Fibroblast of lung (primary cell): ENCODE measurements around the gene TSPYL2. TPM values are rescaled to one million over a fixed set of nuclear protein-coding genes. Genes with fewer than 3 reads are reported as not detected.

Experiments used
- DNase-seq, 2 donors: peaks; one replicate each; pipeline versions ENCODE4 v3.0.0 to v3.0.0-alpha.2; 2010; ENCODE audit warnings: low read depth in 2 of 2
- H2AFZ ChIP-seq: 2 replicates; pipeline ENCODE4 v1.5.1; 2012; ENCODE audit warnings: low read length, control low read depth, inconsistent platforms
- H3K27ac ChIP-seq: 2 replicates; pipeline ENCODE4 v1.5.1; 2011; ENCODE audit warnings: low read length, control low read depth; ENCODE audit not compliant: insufficient read depth
- H3K27me3 ChIP-seq: 2 replicates; pipeline ENCODE4 v1.5.1; 2011; ENCODE audit warnings: mild to moderate bottlenecking, low read length; ENCODE audit not compliant: control insufficient read depth, insufficient read depth
- H3K36me3 ChIP-seq: 2 replicates; pipeline ENCODE4 v1.5.1; 2011; ENCODE audit warnings: low read length; ENCODE audit not compliant: control insufficient read depth, insufficient read depth
- H3K4me1 ChIP-seq: 2 replicates; pipeline ENCODE4 v1.5.1; 2011; ENCODE audit warnings: low read length; ENCODE audit not compliant: control insufficient read depth, insufficient read depth; ENCODE audit errors: extremely low read depth
- H3K4me2 ChIP-seq: 2 replicates; pipeline ENCODE4 v1.5.1; 2011; ENCODE audit warnings: low read length, control low read depth; ENCODE audit not compliant: insufficient read depth; ENCODE audit errors: extremely low read depth
- H3K4me3 ChIP-seq, 4 experiments: fragments of 200-600 bp in 1 of 4; sonication (generic) in 1 of 4; replicated peaks in 1 of 4; 2 replicates each; pipeline ENCODE4 v1.5.1; 2011 to 2016; ENCODE audit warnings: low read length in 4 of 4, low read depth in 3 of 4, mild to moderate bottlenecking in 3 of 4, control low read depth in 2 of 4, inconsistent platforms in 1 of 4, mixed read lengths in 1 of 4; ENCODE audit not compliant: insufficient read depth in 1 of 4; ENCODE audit errors: control extremely low read depth in 1 of 4
- H3K79me2 ChIP-seq: 2 replicates; pipeline ENCODE4 v1.5.1; 2012; ENCODE audit warnings: mild to moderate bottlenecking, low read length, inconsistent platforms; ENCODE audit not compliant: control insufficient read depth, insufficient read depth
- H3K9ac ChIP-seq: 2 replicates; pipeline ENCODE4 v1.5.1; 2011; ENCODE audit warnings: mild to moderate bottlenecking, low read length, control low read depth; ENCODE audit not compliant: insufficient read depth
- H3K9me3 ChIP-seq: 2 replicates; pipeline ENCODE4 v1.5.1; 2012; ENCODE audit warnings: low read depth, low read length; ENCODE audit not compliant: control insufficient read depth, insufficient read depth
- H4K20me1 ChIP-seq: 2 replicates; pipeline ENCODE4 v1.5.1; 2011; ENCODE audit warnings: low read length; ENCODE audit not compliant: control insufficient read depth, insufficient read depth; ENCODE audit errors: extremely low read depth
- EZH2 ChIP-seq: IDR thresholded peaks from 2 replicates; pipeline ENCODE4 v1.5.1; 2012; ENCODE audit warnings: low read length, control low read depth, mild to moderate bottlenecking; ENCODE audit errors: missing control alignments
- polyA plus RNA-seq, 2 donors: library from polyadenylated mRNA; depleted of rRNA in 1 of 2; stranded (reverse) in 1 of 2; unstranded in 1 of 2; fragments of >200 nt; gene quantifications; 2 replicates each; pipeline ENCODE4 v1.2.1, GENCODE V29; 2011 to 2012; ENCODE audit warnings: missing spikeins in 1 of 2
- total RNA-seq: library from RNA; depleted of rRNA; stranded (reverse); fragments of >200 nt; gene quantifications from 2 replicates; pipeline ENCODE4 v1.2.1, GENCODE V29; 2014
- TF ChIP-seq, protein P1 (sequence below), 2 donors: IDR thresholded peaks in 1 of 2; conservative IDR thresholded peaks in 1 of 2; 1 replicate in 1 of 2; 2 replicates in 1 of 2; pipeline ENCODE4 v1.5.1; 2011 to 2012; ENCODE audit warnings: low read length in 2 of 2, control low read depth in 1 of 2, inconsistent platforms in 1 of 2, low read depth in 1 of 2, mild to moderate bottlenecking in 1 of 2

Gene TSPYL2
- total and polyA plus RNA-seq, 2 donors (not counting 1 experiment from before 2014, with no cell fraction given), result 10.2 to 21.0 TPM

DNA sequence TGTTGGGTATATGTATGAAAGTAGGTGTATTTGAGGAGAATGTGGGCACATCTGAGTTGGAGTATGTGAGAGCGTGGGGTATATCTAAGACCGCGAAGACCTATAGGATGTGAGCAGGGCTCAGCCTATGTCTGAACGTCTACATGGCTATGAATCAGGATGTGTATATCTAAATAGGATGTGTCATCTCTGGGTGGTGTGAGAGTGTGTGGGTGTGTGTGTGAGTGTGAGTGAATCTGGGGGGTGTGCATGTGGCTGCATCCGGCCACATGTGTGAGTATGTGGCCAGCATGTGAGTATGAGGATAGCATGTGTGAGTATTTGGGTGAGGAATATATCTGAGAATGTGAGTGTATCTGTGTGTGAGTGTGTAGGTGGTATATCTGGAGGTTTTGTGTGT, 25.9 kb upstream of the TSPYL2 start:
- no peaks in the 10 kb centered on the region for H3K4me1 ChIP-seq
- DNase-seq, result peak in 1 of 2 donors; percentile 20
- H2AFZ ChIP-seq, result no peak overlapping the region
- TF ChIP-seq EZH2, result no peak
- TF ChIP-seq, protein P1, sequence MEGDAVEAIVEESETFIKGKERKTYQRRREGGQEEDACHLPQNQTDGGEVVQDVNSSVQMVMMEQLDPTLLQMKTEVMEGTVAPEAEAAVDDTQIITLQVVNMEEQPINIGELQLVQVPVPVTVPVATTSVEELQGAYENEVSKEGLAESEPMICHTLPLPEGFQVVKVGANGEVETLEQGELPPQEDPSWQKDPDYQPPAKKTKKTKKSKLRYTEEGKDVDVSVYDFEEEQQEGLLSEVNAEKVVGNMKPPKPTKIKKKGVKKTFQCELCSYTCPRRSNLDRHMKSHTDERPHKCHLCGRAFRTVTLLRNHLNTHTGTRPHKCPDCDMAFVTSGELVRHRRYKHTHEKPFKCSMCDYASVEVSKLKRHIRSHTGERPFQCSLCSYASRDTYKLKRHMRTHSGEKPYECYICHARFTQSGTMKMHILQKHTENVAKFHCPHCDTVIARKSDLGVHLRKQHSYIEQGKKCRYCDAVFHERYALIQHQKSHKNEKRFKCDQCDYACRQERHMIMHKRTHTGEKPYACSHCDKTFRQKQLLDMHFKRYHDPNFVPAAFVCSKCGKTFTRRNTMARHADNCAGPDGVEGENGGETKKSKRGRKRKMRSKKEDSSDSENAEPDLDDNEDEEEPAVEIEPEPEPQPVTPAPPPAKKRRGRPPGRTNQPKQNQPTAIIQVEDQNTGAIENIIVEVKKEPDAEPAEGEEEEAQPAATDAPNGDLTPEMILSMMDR (conservative IDR thresholded peaks at IDR 0.05 in 1 of 2, IDR thresholded peaks at IDR 0.05 in 1 of 2; ENCODE audit: low read depth in 1 of 2, low read length in 2 of 2), result no peak
- peaks cover 37% of the 10 kb centered on the region for H3K79me2 ChIP-seq
- no peak overlapping the region for H3K4me2 ChIP-seq
- no peak overlapping the region for H3K4me3 ChIP-seq
- H4K20me1 ChIP-seq, result peaks cover 2% of the 10 kb centered on the region
- no peaks in the 10 kb centered on the region for H3K27me3 ChIP-seq
- H3K9me3 ChIP-seq, result no peaks in the 10 kb centered on the region
- H3K27ac ChIP-seq, result no peak overlapping the region
- no peaks in the 10 kb centered on the region for H3K36me3 ChIP-seq
- H3K9ac ChIP-seq, result no peak overlapping the region

DNA sequence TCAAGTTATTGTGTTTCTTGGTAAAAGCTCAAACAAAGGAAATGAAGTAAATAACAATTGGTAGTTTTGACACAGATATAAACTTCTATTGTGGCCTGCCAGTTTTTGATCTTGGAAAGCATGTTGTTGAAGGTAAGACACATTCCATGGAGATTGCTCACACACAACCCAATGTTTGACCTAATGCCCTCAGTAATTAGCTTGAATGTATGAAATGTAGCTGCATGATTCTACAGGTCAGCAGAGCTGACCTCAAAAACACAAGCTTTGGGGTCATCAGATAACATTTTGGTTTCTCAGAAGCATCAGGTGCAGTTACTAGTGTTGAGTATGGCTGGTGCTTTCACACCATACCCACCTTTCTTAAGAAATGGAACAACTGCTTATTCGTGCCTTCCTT, 17.1 kb upstream of the TSPYL2 start:
- TF ChIP-seq, protein P1 (conservative IDR thresholded peaks at IDR 0.05 in 1 of 2, IDR thresholded peaks at IDR 0.05 in 1 of 2; ENCODE audit: low read depth in 1 of 2, low read length in 2 of 2), result no peak
- TF ChIP-seq EZH2, result no peak
- H3K9ac ChIP-seq, result no peak overlapping the region

DNA sequence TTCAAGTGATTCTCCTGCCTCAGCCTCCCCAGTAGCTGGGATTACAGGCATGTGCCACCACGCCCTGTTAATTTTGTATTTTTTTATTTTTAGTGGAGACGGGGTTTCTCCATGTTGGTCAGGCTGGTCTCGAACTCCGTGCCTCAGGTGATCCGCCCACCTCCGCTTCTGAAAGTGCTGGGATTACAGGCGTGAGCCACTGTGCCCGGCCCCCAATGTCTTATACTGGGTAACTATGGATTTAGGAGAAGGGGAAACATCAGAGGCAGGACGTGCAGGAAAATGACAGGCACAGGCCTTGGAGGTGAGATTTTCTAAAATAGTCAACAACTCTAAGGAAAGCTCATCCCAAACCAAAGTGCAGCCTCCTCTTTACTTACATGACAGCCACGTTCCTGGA, 11.1 kb upstream of the TSPYL2 start:
- no peak for DNase-seq
- Histone ChIP-seq H3K36me3 (peaks cover 3% of the 10 kb centered on the region), H3K4me3 (no peak overlapping the region), H3K4me1 (peaks cover 3% of the 10 kb centered on the region), H3K4me2 (no peak overlapping the region), H3K9me3 (no peaks in the 10 kb centered on the region), H3K27ac (no peak overlapping the region), H3K79me2 (no peaks in the 10 kb centered on the region), H3K9ac (no peak overlapping the region), H2AFZ (no peak overlapping the region), H3K27me3 (no peaks in the 10 kb centered on the region), H4K20me1 (no peaks in the 10 kb centered on the region)
- TF ChIP-seq, protein P1 (conservative IDR thresholded peaks at IDR 0.05 in 1 of 2, IDR thresholded peaks at IDR 0.05 in 1 of 2; ENCODE audit: low read depth in 1 of 2, low read length in 2 of 2), result no peak
- TF ChIP-seq EZH2, result no peak

More for the DNA sequence above, 17.1 kb upstream of the TSPYL2 start:
- no peaks in the 10 kb centered on the region for H3K4me1 ChIP-seq
- H3K4me2 ChIP-seq, result no peak overlapping the region
- no peak for DNase-seq
- H3K36me3 ChIP-seq, result no peaks in the 10 kb centered on the region
- no peak overlapping the region for H2AFZ ChIP-seq
- H3K9me3 ChIP-seq, result no peaks in the 10 kb centered on the region
- no peaks in the 10 kb centered on the region for H3K79me2 ChIP-seq
- no peaks in the 10 kb centered on the region for H3K27me3 ChIP-seq
- H3K27ac ChIP-seq, result no peak overlapping the region
- no peaks in the 10 kb centered on the region for H4K20me1 ChIP-seq
- H3K4me3 ChIP-seq, result no peak overlapping the region
